Measurements from ENCODE around the gene CNOT8. TPM values are rescaled to one million over a fixed set of nuclear protein-coding genes. Genes with fewer than 3 reads are reported as not detected.

Gene CNOT8
- total and polyA plus RNA-seq, 2 donors, result 75.5 to 98.2 TPM

DNA sequence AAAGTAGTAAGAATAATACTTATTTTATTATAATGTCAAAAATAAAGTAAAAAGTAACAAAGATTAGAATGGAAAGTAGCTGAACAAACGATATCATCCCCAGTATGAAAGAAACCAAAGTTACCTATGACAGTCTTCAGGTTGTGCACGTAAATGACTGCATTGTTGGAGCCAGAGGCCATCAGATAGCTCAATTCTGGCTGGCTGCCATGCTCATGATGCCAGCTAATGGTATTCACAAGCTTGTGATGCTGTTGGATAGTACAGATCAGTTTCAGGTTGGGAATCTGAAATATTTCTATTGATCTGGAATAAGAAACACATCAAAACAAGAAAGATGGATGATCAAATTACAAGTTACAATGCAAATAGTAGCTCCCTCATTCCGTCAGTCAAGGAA, 58.4 kb downstream of the CNOT8 start:
- no peak overlapping the region for H3K4me3 ChIP-seq (ENCODE audit: low read length in 2 of 2)
- 96% methylated on average over 3 of the region's 3 CpGs for WGBS
- peaks cover 7 to 56% of the 10 kb centered on the region in 2 donors for H3K36me3 ChIP-seq (ENCODE audit: control insufficient read depth in 2 of 2, insufficient read depth in 2 of 2, low read length in 1 of 2)

DNA sequence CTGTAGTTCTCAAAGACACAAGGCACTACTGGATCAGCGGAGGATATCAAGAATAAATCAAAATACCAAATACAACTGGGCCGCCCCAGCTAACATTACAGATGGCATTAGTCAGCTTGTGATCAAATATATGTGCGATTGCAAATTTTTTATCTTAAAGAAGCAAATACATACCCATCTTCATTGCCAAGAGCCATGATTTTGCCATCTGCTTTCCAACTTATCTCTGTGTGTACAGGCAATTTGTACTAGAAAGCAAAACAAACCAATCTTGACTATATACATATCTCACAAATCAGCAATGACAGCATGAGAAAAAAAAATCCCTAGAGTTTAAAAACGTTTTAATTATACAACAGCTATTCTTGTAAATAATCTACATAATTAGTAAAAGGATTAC, 59.3 kb downstream of the CNOT8 start:
- no peaks in the 10 kb centered on the region for H3K9me3 ChIP-seq (ENCODE audit: control insufficient read depth in 2 of 2, insufficient read depth in 1 of 2, low read length in 1 of 2)
- no peak for DNase-seq (ENCODE audit: low read depth in 6 of 9, low spot score in 9 of 9)
- no peak overlapping the region for H3K27ac ChIP-seq (ENCODE audit: low read depth in 1 of 2, low read length in 1 of 2)
- H3K27me3 ChIP-seq (ENCODE audit: control insufficient read depth in 2 of 2, insufficient read depth in 1 of 2, low read length in 1 of 2), result no peaks in the 10 kb centered on the region
- 97% methylated on average over 4 of the region's 4 CpGs for WGBS
- H3K4me1 ChIP-seq (ENCODE audit: control insufficient read depth in 2 of 2, insufficient read depth in 2 of 2, low read length in 2 of 2), result no peaks in the 10 kb centered on the region
- H3K36me3 ChIP-seq (ENCODE audit: control insufficient read depth in 2 of 2, insufficient read depth in 2 of 2, low read length in 1 of 2), result peaks cover 7 to 49% of the 10 kb centered on the region in 2 donors
- H3K4me3 ChIP-seq (ENCODE audit: low read length in 2 of 2), result no peak overlapping the region

More for the DNA sequence above, 58.4 kb downstream of the CNOT8 start:
- H3K9me3 ChIP-seq (ENCODE audit: control insufficient read depth in 2 of 2, insufficient read depth in 1 of 2, low read length in 1 of 2), result no peaks in the 10 kb centered on the region
- no peak for DNase-seq (ENCODE audit: low read depth in 6 of 9, low spot score in 9 of 9)
- no peak overlapping the region for H3K27ac ChIP-seq (ENCODE audit: low read depth in 1 of 2, low read length in 1 of 2)
- H3K4me1 ChIP-seq (ENCODE audit: control insufficient read depth in 2 of 2, insufficient read depth in 2 of 2, low read length in 2 of 2), result no peaks in the 10 kb centered on the region
- no peaks in the 10 kb centered on the region for H3K27me3 ChIP-seq (ENCODE audit: control insufficient read depth in 2 of 2, insufficient read depth in 1 of 2, low read length in 1 of 2)

DNA sequence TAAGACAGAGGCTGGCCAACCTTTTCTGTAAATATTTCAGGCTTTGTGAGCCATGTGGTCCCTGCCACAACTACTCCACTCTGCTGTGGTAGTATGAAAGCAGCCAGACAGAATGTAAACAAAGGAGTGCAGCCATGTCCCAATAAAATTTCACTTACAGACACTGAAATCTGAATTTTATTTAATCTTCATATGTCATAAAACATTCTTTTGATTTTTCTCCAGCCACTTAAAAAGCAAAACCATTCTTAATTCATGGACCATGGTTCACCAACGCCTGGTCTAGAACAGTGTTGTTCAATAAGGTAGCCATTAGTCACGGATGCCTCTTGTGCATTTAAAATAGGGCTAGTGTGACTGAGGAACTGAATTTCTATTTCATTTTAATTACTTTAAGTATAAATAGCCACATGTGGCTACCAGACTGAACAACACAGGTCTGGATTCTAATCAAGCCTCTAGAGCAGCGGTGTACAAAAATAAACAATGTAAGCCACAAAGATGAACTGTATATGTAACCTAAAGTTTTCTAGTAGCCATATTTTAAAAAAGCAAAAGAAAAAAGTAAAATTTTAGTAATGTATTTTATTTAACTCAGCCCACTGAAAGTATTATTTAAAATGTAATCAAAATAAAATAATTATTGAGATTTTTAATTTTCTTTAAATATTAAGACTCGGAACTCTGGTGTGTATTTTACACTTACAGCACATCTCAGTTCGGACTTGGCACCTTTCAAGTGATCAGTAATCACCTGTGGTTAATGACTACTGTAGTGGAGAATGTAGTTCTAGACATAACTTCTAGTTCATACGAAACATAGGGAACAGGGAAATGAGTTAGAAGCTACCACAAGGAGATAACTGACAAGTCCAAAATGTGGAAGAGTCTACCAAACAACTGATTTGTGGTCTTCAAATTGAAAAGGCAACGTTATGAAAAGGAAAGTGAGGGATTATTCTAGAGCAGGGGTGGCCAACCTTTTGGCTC, 65.3 kb downstream of the CNOT8 start:
- 98% methylated on average over 7 of the region's 7 CpGs for WGBS
- Histone ChIP-seq H3K27me3 (ENCODE audit: control insufficient read depth in 2 of 2, insufficient read depth in 1 of 2, low read length in 1 of 2) (no peaks in the 10 kb centered on the region), H3K27ac (ENCODE audit: low read depth in 1 of 2, low read length in 1 of 2) (no peak overlapping the region), H3K4me1 (ENCODE audit: control insufficient read depth in 2 of 2, insufficient read depth in 2 of 2, low read length in 2 of 2) (no peaks in the 10 kb centered on the region), H3K9me3 (ENCODE audit: control insufficient read depth in 2 of 2, insufficient read depth in 1 of 2, low read length in 1 of 2) (no peaks in the 10 kb centered on the region), H3K36me3 (ENCODE audit: control insufficient read depth in 2 of 2, insufficient read depth in 2 of 2, low read length in 1 of 2) (peaks cover 26 to 57% of the 10 kb centered on the region in 2 donors), H3K4me3 (ENCODE audit: low read length in 2 of 2) (no peak overlapping the region)
- DNase-seq (ENCODE audit: low read depth in 6 of 9, low spot score in 9 of 9), result no peak

Other genes starting within 250 kb of the CNOT8 start
- gene LARP1, start 103.2 kb upstream of the CNOT8 start, total RNA-seq, result 25.7 TPM
- gene LARP1, start 103.2 kb upstream of the CNOT8 start, polyA plus RNA-seq, result 28.5 TPM
- gene FAXDC2, start 8.0 kb upstream of the CNOT8 start, total RNA-seq, result 2.9 TPM
- 17.6 TPM for gene FAXDC2, start 8.0 kb upstream of the CNOT8 start, polyA plus RNA-seq
- gene GEMIN5, start 79.6 kb downstream of the CNOT8 start, total RNA-seq, result 12.8 TPM
- gene GEMIN5, start 79.6 kb downstream of the CNOT8 start, polyA plus RNA-seq, result 5.3 TPM
- 45.9 TPM for gene MRPL22, start 82.4 kb downstream of the CNOT8 start, total RNA-seq
- gene MRPL22, start 82.4 kb downstream of the CNOT8 start, polyA plus RNA-seq, result 56.0 TPM
- gene KIF4B, start 155.1 kb downstream of the CNOT8 start, total RNA-seq, result 0.05 TPM
- gene KIF4B, start 155.1 kb downstream of the CNOT8 start, polyA plus RNA-seq, result 0.02 TPM

All from thymus (tissue), 11 donors.